Renal pelvis (tissue), 3 donors: ENCODE data around the gene IGFBP7. TPM values are rescaled to one million over a fixed set of nuclear protein-coding genes. Genes with fewer than 3 reads are reported as not detected.

Experiments
- polyA plus RNA-seq, 3 donors: library from polyadenylated mRNA; unstranded; fragments of 120-200 nt; gene quantifications; one replicate each; pipeline ENCODE4 v1.2.1, GENCODE V29; 2013; ENCODE audit not compliant: insufficient read length in 3 of 3

Gene IGFBP7
- polyA plus RNA-seq, 3 donors = 485 to 533 (median 497) TPM

Other genes with a start within 250 kb of the IGFBP7 start
- gene REST, start 202.5 kb downstream of the IGFBP7 start, polyA plus RNA-seq = 10 to 100 TPM; 45.5 to 52.8 (median 50.1) TPM
- gene NOA1, start 132.8 kb downstream of the IGFBP7 start, polyA plus RNA-seq = 10 to 100 TPM; 21.8 to 23.5 (median 22.7) TPM
- gene POLR2B, start 131.5 kb downstream of the IGFBP7 start, polyA plus RNA-seq = 100 to 1,000 TPM in 2 of 3 donors, 10 to 100 TPM in 1; 98.4 to 113 (median 101) TPM